Neutrophil (primary cell): ENCODE results near the gene C11orf58.

Experiments
- H3K27ac ChIP-seq: fragments of 200-600 bp; sonication (generic); 2 replicates; pipeline ENCODE4 v1.5.1; 2016; ENCODE audit warnings: mild to moderate bottlenecking, moderate library complexity
- H3K27me3 ChIP-seq: fragments of 200-600 bp; sonication (generic); 2 replicates; pipeline ENCODE4 v1.6.0; 2016; ENCODE audit warnings: mild to moderate bottlenecking
- H3K36me3 ChIP-seq: fragments of 200-600 bp; sonication (generic); 2 replicates; pipeline ENCODE4 v1.5.1; 2017
- H3K4me1 ChIP-seq, 2 experiments: fragments of 200-600 bp in 1 of 2; sonication (generic) in 1 of 2; 1 replicate in 1 of 2; 2 replicates in 1 of 2; pipeline versions ENCODE4 v1.5.1 to v1.6.1; 2013 to 2016; ENCODE audit warnings: low read depth in 1 of 2, low read length in 1 of 2, mild to moderate bottlenecking in 1 of 2, moderate library complexity in 1 of 2; ENCODE audit not compliant: control insufficient read depth in 1 of 2, insufficient read depth in 1 of 2
- H3K4me3 ChIP-seq, 2 experiments: fragments of 200-600 bp in 1 of 2; sonication (generic) in 1 of 2; 1 replicate in 1 of 2; 2 replicates in 1 of 2; pipeline ENCODE4 v1.5.1; 2013 to 2016; ENCODE audit warnings: low read depth in 1 of 2, low read length in 1 of 2, mild to moderate bottlenecking in 1 of 2, moderate library complexity in 1 of 2
- H3K9me3 ChIP-seq: fragments of 200-600 bp; sonication (generic); 2 replicates; pipeline ENCODE4 v1.5.1; 2016
- CTCF ChIP-seq: fragments of 200-600 bp; sonication (generic); IDR thresholded peaks from 2 replicates; pipeline ENCODE4 v1.5.1; 2016; ENCODE audit warnings: antibody characterized with exemption

C11orf58 gene

GRCh38 chr11:16778286-16778685 is 39.8 kb downstream of the C11orf58 start:
- no peak overlapping the region for H3K27ac ChIP-seq
- no peaks in the 10 kb centered on the region for H3K36me3 ChIP-seq
- TF ChIP-seq CTCF: no peak
- no peaks in the 10 kb centered on the region for H3K9me3 ChIP-seq
- peaks cover 0 to 4% of the 10 kb centered on the region in 2 experiments for H3K4me1 ChIP-seq
- no peak overlapping the region for H3K4me3 ChIP-seq
- H3K27me3 ChIP-seq: no peaks in the 10 kb centered on the region

- TF ChIP-seq CTCF: no peak
- H3K4me1 ChIP-seq: peaks cover 0 to 4% of the 10 kb centered on the region in 2 experiments
- H3K27ac ChIP-seq: no peak overlapping the region
- no peaks in the 10 kb centered on the region for H3K9me3 ChIP-seq
- H3K36me3 ChIP-seq: no peaks in the 10 kb centered on the region
- H3K4me3 ChIP-seq: no peak overlapping the region
- no peaks in the 10 kb centered on the region for H3K27me3 ChIP-seq
Measured at GRCh38 chr11:16778876-16779275, 40.4 kb downstream of the C11orf58 start.

- Histone ChIP-seq H3K9me3 (no peaks in the 10 kb centered on the region), H3K27me3 (no peaks in the 10 kb centered on the region), H3K4me1 (peaks cover 0 to 4% of the 10 kb centered on the region in 2 experiments), H3K36me3 (no peaks in the 10 kb centered on the region), H3K4me3 (no peak overlapping the region), H3K27ac (no peak overlapping the region)
- no peak for TF ChIP-seq CTCF
Measured at GRCh38 chr11:16779436-16779835, 41.0 kb downstream of the C11orf58 start.

- Histone ChIP-seq H3K4me1 (peaks cover 0 to 4% of the 10 kb centered on the region in 2 experiments), H3K27ac (no peak overlapping the region), H3K36me3 (no peaks in the 10 kb centered on the region), H3K4me3 (no peak overlapping the region), H3K9me3 (no peaks in the 10 kb centered on the region), H3K27me3 (no peaks in the 10 kb centered on the region)
- no peak for TF ChIP-seq CTCF
Measured at GRCh38 chr11:16780146-16780545, 41.7 kb downstream of the C11orf58 start.

- Histone ChIP-seq H3K27ac (no peak overlapping the region), H3K4me1 (peaks cover 4% of the 10 kb centered on the region in 2 experiments), H3K9me3 (no peaks in the 10 kb centered on the region), H3K36me3 (no peaks in the 10 kb centered on the region), H3K27me3 (no peaks in the 10 kb centered on the region), H3K4me3 (no peak overlapping the region)
- TF ChIP-seq CTCF: no peak
Measured at GRCh38 chr11:16780698-16781550, 42.5 kb downstream of the C11orf58 start.
